ENCODE data around the gene IFI27L2.

The IFI27L2 gene

DNA sequence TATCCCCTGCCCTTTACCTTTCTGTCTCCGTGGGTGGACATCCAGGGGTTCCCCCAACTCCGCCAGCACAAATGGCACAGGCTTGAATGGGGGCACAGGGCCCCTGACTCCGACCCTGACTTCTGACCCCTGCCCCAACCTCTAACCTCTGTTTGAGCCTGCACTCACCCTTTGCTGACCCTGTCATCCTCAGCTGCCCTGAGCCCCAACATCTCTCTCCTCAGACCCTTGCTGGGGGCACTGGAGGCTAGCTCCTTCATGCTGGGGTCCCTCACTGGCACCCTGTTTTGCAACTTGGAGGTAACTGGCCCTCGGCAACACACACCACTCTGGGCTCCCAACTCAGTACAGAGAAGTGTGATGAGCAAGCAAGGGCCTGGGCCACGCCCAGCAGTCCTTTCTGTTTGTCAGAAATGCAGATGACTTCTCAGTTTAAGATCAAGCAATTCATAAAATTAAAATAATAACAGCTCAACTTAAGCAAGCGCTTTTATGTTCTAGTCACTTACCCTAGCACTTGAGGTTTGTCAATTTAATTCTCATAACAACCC, 16.8 kb downstream of the IFI27L2 start:
- intact Hi-C loops (cut with DNase I) = no loop called here
- peak in 2 of 42 donors; percentile 5 to 11 for DNase-seq

DNA sequence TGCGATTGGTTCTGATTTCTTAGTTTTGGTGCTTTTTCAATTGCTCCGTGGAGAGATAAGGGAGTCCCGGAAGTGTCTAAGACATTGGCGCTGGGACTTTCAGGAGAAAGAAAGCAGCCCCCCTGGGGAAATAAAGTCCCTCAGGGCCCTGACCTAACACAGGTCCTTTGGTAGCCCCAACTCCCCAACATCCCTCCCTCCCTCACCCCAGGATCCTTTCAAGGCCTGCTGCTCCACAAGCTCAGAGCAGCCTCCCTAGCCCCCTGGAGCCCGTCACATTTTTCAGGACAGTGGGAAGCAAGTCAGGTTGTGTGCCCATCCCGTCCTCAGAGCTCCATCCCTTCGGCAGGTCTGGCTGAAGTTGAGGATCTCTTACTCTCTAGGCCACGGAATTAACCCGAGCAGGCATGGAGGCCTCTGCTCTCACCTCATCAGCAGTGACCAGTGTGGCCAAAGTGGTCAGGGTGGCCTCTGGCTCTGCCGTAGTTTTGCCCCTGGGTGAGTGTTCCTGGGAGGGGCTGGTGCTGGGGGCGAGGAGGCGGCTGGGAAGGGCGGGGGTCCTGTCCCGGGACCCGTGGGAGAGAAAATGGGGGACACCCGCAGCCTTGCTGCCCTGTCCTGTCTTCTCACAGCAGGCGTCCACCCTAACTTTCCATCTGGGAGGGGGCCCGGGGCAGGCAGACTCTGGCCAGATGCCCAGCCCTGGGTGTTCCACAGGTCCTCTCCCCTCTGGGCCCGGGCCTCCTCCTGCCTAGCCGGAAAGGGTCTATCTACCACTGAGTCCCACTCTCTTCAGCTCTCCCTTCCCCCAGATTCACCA, 17.9 kb downstream of the IFI27L2 start:
- DNase-seq = peak in 1 of 42 donors; percentile 1
- intact Hi-C loops (cut with DNase I) = no loop called here

- DNase-seq = peak in 1 of 42 donors; percentile 1
- intact Hi-C loops (cut with DNase I) = no loop called here
Measured at GRCh38 chr14:94110552-94111181, 18.7 kb downstream of the IFI27L2 start, which contains the start of gene IFI27. TSS of gene IFI27 (plus strand) at chr14:94110736.

DNA sequence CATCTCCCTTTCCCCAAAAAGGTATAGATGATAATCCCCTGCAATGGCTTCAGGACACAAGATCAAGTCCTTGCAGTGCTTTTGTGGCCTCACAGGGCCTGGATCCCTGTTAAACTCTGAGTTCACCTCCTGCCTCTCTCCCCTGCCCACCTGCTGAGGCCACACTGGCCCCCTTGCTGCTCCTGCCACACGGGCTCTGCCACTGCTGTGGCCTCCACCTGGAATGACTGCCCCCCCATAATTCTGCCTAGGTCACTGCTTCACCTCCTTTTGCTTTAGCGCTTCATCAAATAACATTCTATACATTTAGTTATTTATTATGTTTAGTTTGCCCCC, 19.5 kb downstream of the IFI27L2 start:
- intact Hi-C loops (cut with DNase I) = no loop called here
- DNase-seq = peak in 2 of 42 donors; percentile 3 to 6

- intact Hi-C loops (cut with DNase I) = no loop called here
- peak in 1 of 42 donors; percentile 5 for DNase-seq
Measured at GRCh38 chr14:94104731-94105130, 24.7 kb downstream of the IFI27L2 start.

GRCh38 chr14:94103554-94104150, 25.8 kb downstream of the IFI27L2 start:
- peak in 21 of 42 donors; percentile 13 to 55 (median 37) for DNase-seq

DNA sequence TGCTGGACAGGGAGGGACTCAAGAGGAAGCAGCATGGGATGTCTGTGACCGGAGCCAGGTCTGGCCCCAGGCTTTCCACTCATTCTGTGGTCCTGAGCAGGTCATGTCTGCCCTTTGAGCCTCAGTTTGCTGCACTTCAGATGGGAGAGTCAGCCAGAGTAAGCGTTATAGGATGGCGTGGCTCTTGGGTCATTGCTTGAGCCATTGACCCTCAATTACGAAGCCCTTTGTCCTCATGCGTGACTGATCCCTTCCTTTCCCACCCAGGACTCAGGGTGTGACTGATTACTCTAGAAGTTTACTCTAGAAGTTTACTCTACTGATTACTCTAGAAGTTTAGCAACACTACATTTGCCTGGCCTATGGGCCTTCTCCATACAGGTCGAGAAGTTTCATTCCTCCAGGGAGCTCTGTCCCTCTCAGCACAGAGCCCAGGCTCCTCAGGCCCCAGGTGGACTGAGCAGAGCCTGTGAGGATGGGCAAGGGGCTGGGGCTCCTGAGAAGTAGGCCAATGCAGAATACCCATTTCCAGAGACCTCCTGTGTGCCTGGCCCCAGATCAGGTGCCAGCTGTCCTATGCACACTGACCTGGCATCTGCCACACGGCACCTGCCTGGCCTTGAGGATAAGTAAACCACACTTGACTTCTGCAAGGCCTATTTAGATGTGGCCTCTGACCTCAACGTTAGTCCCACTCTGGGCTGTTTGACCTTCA, 26.5 kb downstream of the IFI27L2 start:
- intact Hi-C loops (cut with DNase I) = no loop called here
- DNase-seq = peak in 1 of 42 donors; percentile 4

More at GRCh38 chr14:94103554-94104150, 25.8 kb downstream of the IFI27L2 start:
- intact Hi-C loops (cut with DNase I) = no loop called here

GRCh38 chr14:94101748-94102147, 27.7 kb downstream of the IFI27L2 start:
- peak in 29 of 42 donors; percentile 17 to 80 (median 48) for DNase-seq
- intact Hi-C loops (cut with DNase I) = no loop called here

DNA sequence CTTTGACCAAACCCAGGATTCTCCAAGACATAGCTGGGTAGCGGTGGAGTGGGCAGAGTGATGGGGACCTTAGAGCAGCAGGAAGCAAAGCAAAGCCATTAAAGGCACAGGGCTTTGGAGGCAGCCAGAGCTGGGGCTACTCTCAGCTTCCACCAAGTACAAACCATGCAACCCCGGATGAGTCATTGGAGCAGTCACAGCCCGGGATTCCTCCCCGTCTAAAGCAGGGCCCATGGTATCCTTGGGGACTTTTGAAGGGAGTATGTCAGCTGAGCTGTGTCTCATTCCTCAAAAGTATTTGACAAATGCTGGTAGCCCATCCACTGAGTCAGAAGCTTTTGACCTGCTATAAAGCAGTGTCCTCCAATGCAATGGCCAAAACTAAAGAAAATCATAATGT, 28.6 kb downstream of the IFI27L2 start:
- DNase-seq = no peak
- intact Hi-C loops (cut with DNase I) = no loop called here

DNA sequence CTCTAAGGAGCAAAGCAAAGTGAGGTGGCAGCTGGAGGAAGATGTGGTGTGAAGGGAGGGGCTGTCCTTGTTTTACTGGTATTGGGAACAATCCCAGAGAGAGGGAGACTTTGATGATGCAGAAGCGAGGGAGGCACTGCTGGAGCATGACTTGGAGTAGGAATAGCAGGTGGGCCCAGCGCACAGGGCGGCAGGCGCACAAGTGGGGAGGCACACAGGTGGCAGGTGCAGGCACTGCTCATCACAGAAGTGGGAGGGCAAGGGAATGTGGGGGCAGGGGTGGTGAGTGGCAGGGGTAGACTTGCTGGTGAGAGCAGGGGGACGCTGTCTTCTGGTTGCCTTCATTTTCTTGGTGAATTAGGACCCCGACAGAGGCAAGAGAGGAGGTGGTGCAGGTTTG, 30.4 kb downstream of the IFI27L2 start:
- DNase-seq = peak in 38 of 42 donors; percentile 15 to 89 (median 62)
- intact Hi-C loops (cut with DNase I) = no loop called here

GRCh38 chr14:94098326-94098992, 30.9 kb downstream of the IFI27L2 start:
- intact Hi-C loops (cut with DNase I) = no loop called here

DNA sequence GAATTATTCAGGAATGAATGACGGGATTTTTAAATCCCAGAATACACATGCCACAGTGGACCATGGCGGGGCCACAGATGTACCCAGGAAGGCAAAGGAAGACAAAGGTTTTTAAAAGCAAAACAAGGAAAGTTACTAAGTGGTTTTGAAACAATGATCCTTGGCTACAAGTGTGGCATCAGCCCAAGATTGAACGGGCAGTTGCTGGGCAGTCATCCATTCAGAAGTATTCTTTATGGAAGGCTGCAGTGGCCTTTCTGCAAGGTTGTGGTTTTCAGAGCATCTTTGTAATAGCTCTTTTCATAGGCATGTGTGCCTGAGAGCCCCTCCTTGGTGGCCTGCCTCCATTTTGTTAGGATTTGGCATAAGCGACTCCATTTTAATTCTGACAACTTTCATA, 32.3 kb downstream of the IFI27L2 start:
- no peak for DNase-seq
- intact Hi-C loops (cut with DNase I) = no loop called here

More at GRCh38 chr14:94098326-94098992, 30.9 kb downstream of the IFI27L2 start:
- DNase-seq = no peak

- DNase-seq = no peak
- intact Hi-C loops (cut with DNase I) = no loop called here
Measured at GRCh38 chr14:94093418-94093817, 36.0 kb downstream of the IFI27L2 start.

GRCh38 chr14:94089479-94089878, 39.9 kb downstream of the IFI27L2 start:
- DNase-seq = no peak
- intact Hi-C loops (cut with DNase I) = no loop called here

- intact Hi-C loops (cut with DNase I) = no loop called here
Measured at GRCh38 chr14:94088516-94088915, 40.9 kb downstream of the IFI27L2 start.

DNA sequence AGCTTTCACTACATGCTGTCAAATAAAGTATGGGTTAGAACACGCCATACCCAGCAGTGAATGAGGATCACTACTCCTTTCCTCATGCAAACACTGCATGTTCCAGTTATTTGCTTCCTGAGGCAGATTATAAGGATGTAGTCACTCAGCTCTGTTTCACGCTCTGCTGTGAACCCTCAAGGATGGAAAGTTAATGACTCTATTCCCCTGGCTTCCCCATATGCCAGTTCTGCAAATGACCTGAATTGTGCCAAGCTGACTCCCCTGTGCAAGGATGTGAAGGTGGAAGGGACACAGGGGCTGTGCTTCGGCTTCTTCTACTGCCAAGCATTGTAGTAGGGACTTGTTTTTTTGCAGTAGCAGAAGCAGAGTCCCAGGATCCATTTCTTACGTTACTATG, 41.5 kb downstream of the IFI27L2 start:
- DNase-seq = no peak
- intact Hi-C loops (cut with DNase I) = no loop called here

More at GRCh38 chr14:94088516-94088915, 40.9 kb downstream of the IFI27L2 start:
- no peak for DNase-seq

- DNase-seq = no peak
- intact Hi-C loops (cut with DNase I) = loop anchor here (5.0 kb wide), 1 partner anchor 91 kb away; the partner anchor contains the start of gene PPP4R4
Measured at GRCh38 chr14:94081386-94081820, 48.0 kb downstream of the IFI27L2 start.

All from head of caudate nucleus (tissue), 42 donors.